IPS-18c (cell line): ENCODE data around the gene TMC6.
"Not testable (repeated sequence)": the region's sequence is repeated elsewhere in the genome, so short reads cannot be mapped to it uniquely, and the experiment has no call there.

ENCODE experiments used
- H3K4me3 ChIP-seq: 2 replicates; pipeline ENCODE4 v1.7.0; 2013; ENCODE audit warnings: low read depth, mild to moderate bottlenecking, low read length, moderate library complexity; ENCODE audit not compliant: insufficient read depth
- H3K9me3 ChIP-seq: one replicate; pipeline ENCODE4 v1.6.1; 2013; ENCODE audit warnings: mild to moderate bottlenecking, low read length, moderate library complexity; ENCODE audit not compliant: control insufficient read depth, insufficient read depth

TMC6 gene

GRCh38 chr17:78117027-78117981, 11.3 kb downstream of the TMC6 start:
- Histone ChIP-seq H3K4me3 (no peak overlapping the region), H3K9me3 (no peaks in the 10 kb centered on the region)

GRCh38 chr17:78116411-78116810, 12.1 kb downstream of the TMC6 start:
- Histone ChIP-seq H3K9me3 (no peaks in the 10 kb centered on the region), H3K4me3 (no peak overlapping the region)

- not testable (repeated sequence) for H3K4me3 ChIP-seq, H3K9me3 ChIP-seq
These were observed 12.8 kb downstream of the TMC6 start for GRCh38 chr17:78115803-78116202.

- no peaks in the 10 kb centered on the region for H3K9me3 ChIP-seq
- no peak overlapping the region for H3K4me3 ChIP-seq
These were observed 13.5 kb downstream of the TMC6 start for GRCh38 chr17:78114831-78115723.

GRCh38 chr17:78113804-78114785, 14.5 kb downstream of the TMC6 start:
- H3K4me3 ChIP-seq: no peak overlapping the region
- no peaks in the 10 kb centered on the region for H3K9me3 ChIP-seq

GRCh38 chr17:78112518-78113471, 15.8 kb downstream of the TMC6 start:
- Histone ChIP-seq H3K9me3 (no peaks in the 10 kb centered on the region), H3K4me3 (no peak overlapping the region)

- Histone ChIP-seq H3K4me3 (no peak overlapping the region), H3K9me3 (no peaks in the 10 kb centered on the region)
These were observed 16.6 kb downstream of the TMC6 start for GRCh38 chr17:78111727-78112517.

GRCh38 chr17:78111016-78111726, 17.4 kb downstream of the TMC6 start:
- H3K4me3 ChIP-seq: no peak overlapping the region
- no peaks in the 10 kb centered on the region for H3K9me3 ChIP-seq

GRCh38 chr17:78110363-78111015, 18.1 kb downstream of the TMC6 start:
- no peak overlapping the region for H3K4me3 ChIP-seq
- H3K9me3 ChIP-seq: no peaks in the 10 kb centered on the region

GRCh38 chr17:78109489-78109761, 19.1 kb downstream of the TMC6 start:
- Histone ChIP-seq H3K4me3 (no peak overlapping the region), H3K9me3 (no peaks in the 10 kb centered on the region)

GRCh38 chr17:78108726-78109488, 19.6 kb downstream of the TMC6 start:
- H3K9me3 ChIP-seq: no peaks in the 10 kb centered on the region
- no peak overlapping the region for H3K4me3 ChIP-seq

- H3K9me3 ChIP-seq: no peaks in the 10 kb centered on the region
- no peak overlapping the region for H3K4me3 ChIP-seq
These were observed 20.4 kb downstream of the TMC6 start for GRCh38 chr17:78107976-78108725.

GRCh38 chr17:78107457-78107856, 21.1 kb downstream of the TMC6 start:
- Histone ChIP-seq H3K4me3 (no peak overlapping the region), H3K9me3 (no peaks in the 10 kb centered on the region)
